ENCODE measurements around the gene CBX4. TPM values are rescaled to one million over a fixed set of nuclear protein-coding genes. Genes with fewer than 3 reads are reported as not detected.

The CBX4 gene
- total and polyA plus RNA-seq, 2 of the 13 experiments (the other 11 are each of a cell fraction or from before 2014, with no cell fraction given) = 25.8 to 50.8 TPM

- Histone ChIP-seq H3K9me3 (ENCODE audit: low read length) (no peaks in the 10 kb centered on the region), H3K4me2 (ENCODE audit: low read depth, low read length) (peak overlapping the region; percentile 49), H2AFZ (ENCODE audit: low read length) (no peak overlapping the region), H3K4me3 (replicated peaks in 1 of 3; ENCODE audit: insufficient read depth in 1 of 3, low read depth in 2 of 3, low read length in 3 of 3) (peak overlapping the region in 2 of 3 experiments; percentile 30 to 54; a peak in 3 of 6 replicates), H4K20me1 (ENCODE audit: insufficient read depth, low read length) (no peaks in the 10 kb centered on the region), H3K27ac (ENCODE audit: extremely low read length, insufficient read depth, low read length) (no peak overlapping the region), H3K27me3 (ENCODE audit: control insufficient read depth in 1 of 2, insufficient read depth in 2 of 2, low read length in 2 of 2) (peaks cover 18 to 48% of the 10 kb centered on the region in 2 experiments), H3K9ac (ENCODE audit: insufficient read depth, low read depth, low read length) (no peak overlapping the region), H3K4me1 (ENCODE audit: insufficient read depth, low read length) (peaks cover 52% of the 10 kb centered on the region), H3K79me2 (ENCODE audit: insufficient read depth, low read length) (peaks cover 5% of the 10 kb centered on the region), H3K36me3 (replicated peaks in 1 of 2; ENCODE audit: control insufficient read depth in 1 of 2, insufficient read depth in 2 of 2, low read length in 2 of 2) (peaks cover 5 to 9% of the 10 kb centered on the region in 2 experiments; a peak in 4 of 5 replicates)
- no TSS peak for BruUV-seq (replicated peaks)
- ATAC-seq (peak; percentile 23), FAIRE-seq (no peak), DNase-seq (ENCODE audit: low spot score) (no peak)
- WGBS (ENCODE audit: low lambda C conversion rate) = 28% methylated on average over 62 of the region's 68 CpGs
- in situ Hi-C loops (cut with HindIII; ENCODE audit: extremely low pct_ligation_motif_present, low pct_unique_long_range_greater_than_20kb) = no loop called here
- intact Hi-C loops (cut with micrococcal nuclease; ENCODE audit: unreplicated experiment) = no loop called here
- ChIA-PET POLR2A (interaction anchor here (1.4 to 2.0 kb wide), 2 partner anchors 48 to 203 kb away, joined by 4 to 7 read pairs; partner anchors contain the start of gene CBX4), CTCF (ENCODE audit: low intra/inter-chr PET ratio, low total read pairs) (interaction anchor here (1.3 to 2.4 kb wide), 4 partner anchors 21 to 179 kb away, joined by 4 to 14 read pairs (median 10); no protein-coding TSS in a partner anchor)
- no peak for TF ChIP-seq SNRNP70 (IDR thresholded peaks at IDR 0.05; ENCODE audit: low read depth, low read length)
- no peak for TF ChIP-seq RNF219 (CRISPR knock-in tag; IDR thresholded peaks at IDR 0.05)
- TF ChIP-seq GLI4 (CRISPR knock-in tag; IDR thresholded peaks at IDR 0.05; ENCODE audit: borderline replicate concordance) = no peak
- TF ChIP-seq TCF7L2 (IDR thresholded peaks at IDR 0.05; ENCODE audit: low read depth, low read length) = no peak
- no peak for TF ChIP-seq ZNF607 (CRISPR knock-in tag; IDR thresholded peaks at IDR 0.05; ENCODE audit: borderline replicate concordance)
- TF ChIP-seq ZNF616 (CRISPR knock-in tag; IDR thresholded peaks at IDR 0.05; ENCODE audit: low read depth) = no peak
- peak; percentile 54; the same call in 1 of the 2 replicates for TF ChIP-seq FUBP1 (CRISPR knock-in tag; IDR thresholded peaks at IDR 0.05; ENCODE audit: borderline replicate concordance)
- no peak for TF ChIP-seq ZFP36 (IDR thresholded peaks at IDR 0.05; ENCODE audit: borderline replicate concordance, low read depth, low read length, partially characterized antibody)
- TF ChIP-seq PRDM15 (CRISPR knock-in tag; IDR thresholded peaks at IDR 0.05) = no peak
- no peak for TF ChIP-seq ATAD3A (CRISPR knock-in tag; IDR thresholded peaks at IDR 0.05)
- TF ChIP-seq ARHGAP35 (CRISPR knock-in tag; IDR thresholded peaks at IDR 0.05; ENCODE audit: borderline replicate concordance) = no peak
- no peak for TF ChIP-seq BRCA1 (CRISPR knock-in tag; IDR thresholded peaks at IDR 0.05)
Measured at GRCh38 chr17:79790805-79791734, 48.2 kb downstream of the CBX4 start.
